GM12891 (cell line): ENCODE measurements around the gene EPS8.

Source experiments
- POLR2AphosphoS5 ChIP-seq: IDR thresholded peaks from 2 replicates; pipeline ENCODE4 v1.6.1; 2011; ENCODE audit warnings: low read depth, low read length, control low read depth
- SPI1 ChIP-seq: IDR thresholded peaks from 2 replicates; pipeline ENCODE4 v1.6.1; 2011; ENCODE audit warnings: low read depth, low read length, control low read depth

- no peak for TF ChIP-seq SPI1
- no peak for TF ChIP-seq POLR2AphosphoS5
These were observed 31.5 kb downstream of the EPS8 start for GRCh38 chr12:15757553-15758255.
